NCI-H1417 treated with DMSO at 0.1 percent for 48 hours (cell line): ENCODE data around the gene SIAH3.

Experiments
- DNase-seq: peaks from one replicate; lab custom pipeline; 2025; lab: John Stamatoyannopoulos, UW

Gene SIAH3

DNA sequence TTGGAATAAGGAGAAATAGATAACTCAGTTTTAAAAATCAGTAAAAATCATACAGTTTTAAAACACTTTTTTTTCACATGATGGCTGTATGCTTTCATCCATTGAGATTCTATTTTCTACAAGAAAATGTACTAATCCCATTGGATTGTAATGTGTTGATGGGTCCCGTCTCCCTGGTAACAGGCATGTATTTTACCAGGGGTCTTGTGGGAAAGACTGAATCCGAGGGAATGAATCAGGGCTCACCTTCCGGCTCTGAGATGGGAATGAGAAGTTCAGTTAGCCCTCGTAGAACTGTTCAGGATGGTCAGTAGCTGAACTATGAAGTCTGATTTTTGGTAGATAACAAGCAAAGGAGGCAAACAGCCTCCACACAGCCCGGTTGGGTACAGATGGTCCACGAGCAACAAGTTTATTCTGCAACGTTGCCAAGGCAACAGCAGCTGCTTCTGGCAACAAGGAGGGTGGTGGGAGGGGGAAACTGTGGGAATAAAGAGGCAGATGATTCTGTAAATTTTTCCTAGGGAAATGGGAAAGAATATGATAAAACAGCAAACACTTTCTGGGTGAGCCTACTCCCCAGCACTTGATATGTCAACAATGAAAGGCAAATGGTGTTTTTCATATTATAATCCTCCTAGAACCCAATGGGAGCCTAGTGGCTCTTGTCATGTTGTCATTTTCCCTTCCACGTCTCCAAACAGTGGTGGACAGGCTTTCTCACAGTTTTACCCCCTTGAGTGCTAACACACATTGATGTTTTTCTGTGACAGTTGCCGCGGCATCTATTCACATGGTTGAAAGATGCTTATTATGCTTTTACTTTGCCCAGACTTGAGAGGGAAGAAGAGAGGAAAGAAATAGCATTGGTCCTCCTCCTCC lies 12.4 kb upstream of the SIAH3 start:
- no peak for DNase-seq

- no peak for DNase-seq
Observed at GRCh38 chr13:45861322-45861721, 9.8 kb upstream of the SIAH3 start.

- no peak for DNase-seq
Observed at GRCh38 chr13:45860240-45860639, 8.7 kb upstream of the SIAH3 start.

GRCh38 chr13:45859705-45860104 lies 8.2 kb upstream of the SIAH3 start:
- DNase-seq = no peak

DNA sequence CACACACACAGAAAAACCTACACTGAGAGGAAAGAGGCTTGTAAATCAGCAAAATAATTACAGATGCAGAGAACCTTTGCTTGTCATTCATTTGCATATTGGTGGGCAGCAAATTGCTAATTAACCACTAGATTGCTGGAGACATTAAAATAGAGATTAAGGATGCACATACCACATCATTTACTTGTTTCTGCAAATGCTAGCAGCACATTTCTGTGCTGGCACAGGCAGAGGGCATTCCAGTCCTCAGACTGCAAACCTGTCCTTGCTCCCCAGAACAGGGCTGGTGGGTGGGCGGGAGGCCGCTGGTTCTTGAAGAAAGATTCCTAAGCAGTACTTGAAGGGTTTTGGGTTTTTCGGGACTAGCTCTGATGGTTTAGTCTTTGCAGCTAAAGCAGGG lies 941 bp upstream of the SIAH3 start:
- no peak for DNase-seq

DNA sequence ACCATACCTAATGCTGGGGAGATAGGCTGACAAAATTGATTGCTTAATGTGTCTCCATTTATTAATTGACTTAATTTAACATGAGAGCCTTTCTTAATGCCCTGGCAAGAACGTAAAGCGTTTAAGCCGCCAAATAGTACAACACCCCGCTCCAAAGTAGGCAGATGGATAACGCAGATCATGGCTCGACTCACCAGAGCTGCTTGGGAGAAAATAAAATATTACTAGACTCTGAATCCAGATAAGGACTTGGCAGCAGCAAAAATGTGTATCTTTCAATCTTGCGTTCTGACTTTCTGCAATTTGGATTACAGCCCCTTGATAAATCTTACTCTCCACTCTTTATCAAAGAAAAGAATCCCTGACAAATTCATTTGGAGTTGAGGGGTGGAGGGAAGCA lies 403 bp upstream of the SIAH3 start:
- no peak for DNase-seq

DNA sequence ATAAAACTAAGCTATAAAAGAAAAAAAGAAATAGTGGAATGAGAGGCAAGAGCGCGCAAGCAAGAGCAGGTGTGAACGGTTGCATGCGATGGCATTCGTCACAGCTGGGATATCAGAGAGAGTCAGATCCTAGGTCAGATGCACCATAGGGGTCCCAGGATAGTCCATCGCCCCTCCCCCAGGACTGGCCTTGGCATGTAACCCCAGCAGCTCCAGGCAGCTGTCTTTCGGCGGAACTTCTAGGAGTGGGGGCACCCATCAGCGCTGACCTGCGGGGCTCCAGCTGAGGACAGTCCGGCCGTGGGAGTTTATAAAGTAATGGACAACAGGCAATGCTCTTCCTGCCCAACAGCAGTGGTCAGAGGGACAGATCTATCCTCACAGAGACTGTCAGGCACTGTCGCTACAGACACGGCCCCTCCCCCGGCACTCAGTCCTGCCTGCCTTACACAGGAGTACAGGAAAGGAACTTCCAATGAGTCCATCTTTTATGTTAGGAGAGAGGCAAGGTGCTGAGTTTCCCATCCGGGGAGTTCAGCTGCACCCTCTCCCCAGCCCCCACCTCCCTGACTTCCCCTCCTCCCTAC lies 1.4 kb downstream of the SIAH3 start:
- DNase-seq = no peak

DNA sequence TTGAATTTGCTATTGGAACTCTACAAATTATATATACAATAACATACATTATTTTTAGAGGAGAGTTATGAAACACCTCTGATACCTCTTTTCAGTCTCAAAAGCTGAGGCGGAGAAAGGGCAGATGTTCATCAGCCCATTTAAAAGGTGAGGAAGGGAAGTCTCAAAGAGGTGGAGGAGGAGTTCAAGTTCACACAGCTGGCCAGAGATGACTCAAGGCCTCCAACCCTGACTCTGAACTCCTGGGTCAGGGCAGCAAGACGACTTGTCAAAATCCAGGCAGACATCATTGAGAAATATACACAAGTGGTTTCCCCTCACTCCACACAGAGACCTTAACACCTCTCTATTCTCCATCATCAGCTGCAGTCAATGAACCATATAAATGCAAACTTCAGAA lies 2.1 kb downstream of the SIAH3 start:
- no peak for DNase-seq

DNA sequence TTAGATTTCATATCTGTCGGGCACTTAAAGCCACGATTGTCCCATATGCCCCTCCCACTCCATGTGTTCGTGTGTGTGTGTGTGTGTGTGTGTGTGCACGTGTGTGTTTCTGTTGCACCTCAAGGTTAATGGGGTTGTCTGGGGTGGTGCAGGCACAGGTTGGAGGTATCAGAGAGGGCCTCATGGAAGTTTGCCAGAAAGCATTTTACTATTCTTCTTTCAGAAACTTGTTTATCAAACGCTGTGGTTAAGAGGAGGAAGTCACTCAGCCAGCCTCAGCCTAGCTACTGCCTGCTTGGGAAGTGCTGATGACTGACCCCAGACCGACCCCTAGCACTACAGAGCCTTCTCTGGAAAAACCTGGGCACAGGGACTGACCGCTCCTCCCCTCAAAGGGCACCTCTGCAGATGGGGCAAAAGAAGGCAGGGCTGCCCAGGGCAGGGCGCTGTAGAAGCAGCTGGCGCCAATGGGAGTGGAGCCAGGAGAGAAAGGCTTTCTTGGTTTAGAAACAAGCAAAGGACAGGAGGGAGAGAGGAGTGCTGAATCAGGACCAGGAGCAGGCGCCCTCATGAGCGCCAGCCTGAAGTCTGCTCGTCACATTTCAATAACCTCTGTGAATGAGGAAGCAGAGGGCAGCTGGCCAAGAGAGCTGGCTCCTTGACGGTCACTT lies 3.9 kb downstream of the SIAH3 start:
- no peak for DNase-seq

DNA sequence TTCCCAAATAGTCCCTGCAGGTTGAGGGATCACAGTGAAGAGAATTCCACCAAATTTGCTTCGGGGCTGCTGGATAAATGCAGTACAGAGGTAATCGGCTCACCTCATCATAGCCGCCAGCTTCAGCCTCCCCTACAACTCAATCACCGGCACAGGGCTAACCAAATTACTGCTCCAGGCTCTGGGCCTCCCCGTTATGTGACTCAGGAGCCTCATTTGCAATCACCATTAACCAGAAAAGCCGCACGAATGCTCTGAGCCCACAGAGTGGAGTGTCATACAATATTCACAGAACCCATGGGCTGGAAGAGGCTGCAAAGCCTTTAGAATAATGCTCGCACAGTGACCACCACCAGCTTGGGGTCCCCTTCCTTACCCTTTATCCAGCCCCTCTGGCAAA lies 4.9 kb downstream of the SIAH3 start:
- DNase-seq = no peak

- DNase-seq = no peak
Observed at GRCh38 chr13:45838171-45838745, 13.3 kb downstream of the SIAH3 start.

GRCh38 chr13:45837111-45837510 lies 14.4 kb downstream of the SIAH3 start:
- DNase-seq = no peak

DNA sequence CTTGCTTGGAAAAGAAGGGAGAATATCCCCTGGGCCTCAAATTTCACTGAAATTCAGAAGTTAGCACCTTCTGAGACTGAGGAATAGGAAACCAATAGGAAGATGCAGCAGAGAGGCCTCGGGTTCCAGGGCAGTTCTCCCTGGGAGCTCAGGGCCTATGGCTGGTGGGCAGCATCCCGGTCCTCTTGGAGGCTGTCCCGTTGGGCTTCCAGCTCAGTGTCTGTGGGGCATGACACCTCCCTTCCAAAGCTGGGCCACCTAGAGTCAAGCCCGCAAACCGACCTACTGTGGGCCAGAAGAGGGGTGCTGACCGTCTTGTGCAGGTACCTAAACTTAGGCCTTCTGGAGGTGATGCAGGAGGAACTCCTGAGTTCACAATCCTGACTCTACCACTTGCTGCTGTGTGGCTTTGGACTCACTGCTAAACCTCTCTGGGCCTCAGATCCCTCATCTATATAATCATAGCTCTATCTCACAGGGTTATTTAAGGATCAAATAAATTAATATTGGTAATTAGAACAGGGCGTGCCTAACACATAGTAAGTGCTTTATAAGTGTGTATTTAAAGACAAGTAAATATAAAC lies 17.1 kb downstream of the SIAH3 start:
- DNase-seq = no peak

DNA sequence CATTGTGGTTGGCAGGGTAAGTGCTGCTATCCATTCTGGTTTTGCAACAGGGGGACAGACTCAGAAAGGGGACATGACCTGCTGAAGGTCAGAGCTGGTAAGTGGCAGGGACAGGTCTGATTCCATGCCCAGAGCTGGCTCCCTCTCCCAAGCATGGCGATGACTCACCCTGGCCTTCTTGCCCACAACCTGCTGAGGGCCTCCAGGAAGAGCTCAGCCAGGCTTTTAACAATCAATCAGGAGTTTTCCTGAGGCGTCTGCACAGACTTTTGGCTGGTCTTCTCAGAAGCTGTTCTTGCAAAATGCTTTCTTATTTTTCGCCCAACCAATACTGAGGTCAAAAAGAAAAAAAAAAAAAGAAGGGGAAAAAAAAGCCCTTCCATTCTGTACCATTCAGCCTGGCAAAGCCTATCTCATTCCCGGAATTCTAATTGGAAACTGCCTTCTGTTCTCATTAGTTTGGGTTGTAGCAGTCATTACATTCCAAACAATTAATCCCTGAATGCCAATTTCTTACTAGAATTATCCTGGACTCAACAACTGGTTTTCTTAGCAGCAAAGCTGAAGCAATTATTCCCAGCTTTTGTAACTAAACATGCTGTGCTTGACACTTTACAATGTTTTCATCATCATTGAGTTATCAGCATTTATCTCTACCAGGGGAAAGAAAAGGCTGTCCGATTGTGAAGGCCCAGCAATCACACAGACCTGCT lies 17.7 kb downstream of the SIAH3 start:
- DNase-seq = no peak

GRCh38 chr13:45833242-45833641 lies 18.3 kb downstream of the SIAH3 start:
- no peak for DNase-seq

DNA sequence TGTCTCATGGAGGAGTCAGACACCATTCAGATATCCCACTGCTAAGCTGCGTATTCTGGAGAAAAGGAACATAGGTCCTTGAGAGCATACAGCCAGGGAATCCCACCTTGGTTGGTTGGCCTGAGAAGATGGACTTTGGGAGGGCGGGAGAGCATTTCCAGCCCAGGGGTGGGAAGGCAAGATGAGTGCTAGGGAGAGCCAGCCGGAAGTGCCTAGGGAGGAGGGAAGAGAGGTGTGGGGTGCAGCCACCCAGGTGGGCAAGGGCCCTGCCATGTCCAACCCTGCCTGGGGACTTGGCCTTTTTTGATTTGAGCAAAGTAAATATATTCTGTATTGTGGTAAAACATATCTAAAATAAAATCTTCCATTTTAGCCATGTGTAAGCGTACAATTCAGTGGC lies 19.7 kb downstream of the SIAH3 start:
- DNase-seq = no peak

GRCh38 chr13:45830121-45830520 lies 21.4 kb downstream of the SIAH3 start:
- DNase-seq = no peak

DNA sequence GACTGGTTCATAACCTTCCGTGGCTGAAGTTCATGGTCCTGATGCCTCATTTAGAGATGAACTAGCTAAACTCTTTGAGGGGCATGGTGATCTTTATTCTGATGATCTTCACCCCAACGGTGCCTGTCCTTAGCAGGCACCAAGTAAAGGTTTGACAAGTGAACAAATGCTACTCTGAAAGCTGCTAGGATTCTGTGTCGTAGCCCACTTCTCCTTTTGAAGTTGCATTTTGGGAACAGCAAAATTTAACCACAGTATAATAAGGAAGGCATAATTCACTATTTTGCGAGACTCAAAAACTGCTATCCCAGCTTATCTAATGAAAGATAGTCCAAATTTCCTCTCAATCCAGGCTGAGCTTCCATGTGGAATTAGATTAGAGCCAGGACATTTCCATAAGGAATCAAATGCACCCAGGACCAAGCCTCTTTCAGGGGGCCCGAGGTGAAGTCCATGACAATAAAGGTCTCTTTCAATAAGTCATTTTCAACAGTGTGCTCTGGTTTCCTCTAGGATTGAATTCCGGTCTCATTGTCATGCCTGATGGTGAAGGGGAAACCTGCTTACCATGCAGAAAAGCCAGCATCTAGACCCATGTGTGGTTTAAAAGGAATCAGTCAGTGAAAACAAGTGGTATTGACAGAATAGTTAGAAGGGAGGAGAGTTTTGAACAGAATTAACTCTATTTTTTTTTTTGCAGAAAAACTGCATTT lies 23.1 kb downstream of the SIAH3 start:
- no peak for DNase-seq

DNA sequence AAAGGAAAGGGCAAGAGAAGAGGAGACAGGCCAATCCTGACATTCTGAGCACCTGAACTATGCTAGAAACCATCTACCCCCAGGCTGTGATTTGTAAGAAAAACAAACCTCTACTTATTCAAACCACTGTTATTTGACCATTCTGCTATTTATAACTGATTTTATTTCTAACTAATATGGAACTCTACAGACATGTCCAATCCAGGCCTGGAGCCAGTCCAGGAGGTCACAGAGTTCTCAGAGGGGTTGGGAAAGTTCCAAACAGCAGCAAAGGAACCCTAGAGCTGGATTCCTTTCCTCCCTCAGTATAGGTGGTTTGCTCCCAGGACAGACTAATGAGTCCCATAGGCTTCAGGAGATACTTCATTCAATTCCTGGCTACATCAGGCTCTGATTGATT lies 24.2 kb downstream of the SIAH3 start:
- no peak for DNase-seq

- DNase-seq = no peak
Observed at GRCh38 chr13:45826731-45827130, 24.8 kb downstream of the SIAH3 start.

GRCh38 chr13:45825387-45825650 lies 26.2 kb downstream of the SIAH3 start:
- no peak for DNase-seq
